ENCODE measurements around the gene CAPN15. TPM values are rescaled to one million over a fixed set of nuclear protein-coding genes. Genes with fewer than 3 reads are reported as not detected.
"Not testable (repeated sequence)": the region's sequence is repeated elsewhere in the genome, so short reads cannot be mapped to it uniquely, and the experiment has no call there.

Gene CAPN15
- total RNA-seq, 1 experiment from 2014 or later = 87.5 TPM

DNA sequence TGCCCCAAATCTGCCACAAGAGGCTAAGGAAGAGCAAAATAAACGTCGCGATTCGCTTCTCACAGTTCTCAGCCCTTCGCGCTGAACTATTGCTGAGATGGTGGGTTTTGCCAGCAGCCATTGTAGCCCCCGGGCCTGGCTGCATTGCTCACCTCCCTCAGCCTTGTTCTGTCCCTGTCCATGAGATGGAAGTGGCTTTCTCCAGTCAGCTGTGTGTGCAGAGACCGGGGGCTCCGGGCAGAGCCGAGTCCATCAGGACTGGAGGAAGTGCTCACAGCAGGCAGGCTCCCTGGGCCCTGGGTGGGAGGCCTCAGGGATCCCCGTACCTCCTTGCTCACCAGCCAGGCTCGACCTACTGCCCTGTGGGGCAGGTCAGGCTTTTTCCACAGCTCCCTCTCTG is 27.6 kb upstream of the CAPN15 start:
- no peaks in the 10 kb centered on the region; the same call in 1 of the 2 replicates for H3K36me3 ChIP-seq (replicated peaks; ENCODE audit: control insufficient read depth, insufficient read depth, low read length)
- no peaks in the 10 kb centered on the region for H3K27me3 ChIP-seq (ENCODE audit: control insufficient read depth, insufficient read depth, low read length)
- no peak overlapping the region for H3K4me3 ChIP-seq (ENCODE audit: insufficient read depth, low read depth, low read length)
- DNase-seq = peak; percentile 58

- Histone ChIP-seq H3K27me3 (ENCODE audit: control insufficient read depth, insufficient read depth, low read length) (no peaks in the 10 kb centered on the region), H3K4me3 (ENCODE audit: insufficient read depth, low read depth, low read length) (no peak overlapping the region), H3K36me3 (replicated peaks; ENCODE audit: control insufficient read depth, insufficient read depth, low read length) (no peaks in the 10 kb centered on the region; the same call in 1 of the 2 replicates)
- no peak for DNase-seq
Observed at GRCh38 chr16:500709-501108, 26.8 kb upstream of the CAPN15 start.

- no peak for DNase-seq
- H3K36me3 ChIP-seq (replicated peaks; ENCODE audit: control insufficient read depth, insufficient read depth, low read length) = no peaks in the 10 kb centered on the region; the same call in 1 of the 2 replicates
- H3K27me3 ChIP-seq (ENCODE audit: control insufficient read depth, insufficient read depth, low read length) = no peaks in the 10 kb centered on the region
- no peak overlapping the region for H3K4me3 ChIP-seq (ENCODE audit: insufficient read depth, low read depth, low read length)
Observed at GRCh38 chr16:502179-502943, 25.2 kb upstream of the CAPN15 start.

DNA sequence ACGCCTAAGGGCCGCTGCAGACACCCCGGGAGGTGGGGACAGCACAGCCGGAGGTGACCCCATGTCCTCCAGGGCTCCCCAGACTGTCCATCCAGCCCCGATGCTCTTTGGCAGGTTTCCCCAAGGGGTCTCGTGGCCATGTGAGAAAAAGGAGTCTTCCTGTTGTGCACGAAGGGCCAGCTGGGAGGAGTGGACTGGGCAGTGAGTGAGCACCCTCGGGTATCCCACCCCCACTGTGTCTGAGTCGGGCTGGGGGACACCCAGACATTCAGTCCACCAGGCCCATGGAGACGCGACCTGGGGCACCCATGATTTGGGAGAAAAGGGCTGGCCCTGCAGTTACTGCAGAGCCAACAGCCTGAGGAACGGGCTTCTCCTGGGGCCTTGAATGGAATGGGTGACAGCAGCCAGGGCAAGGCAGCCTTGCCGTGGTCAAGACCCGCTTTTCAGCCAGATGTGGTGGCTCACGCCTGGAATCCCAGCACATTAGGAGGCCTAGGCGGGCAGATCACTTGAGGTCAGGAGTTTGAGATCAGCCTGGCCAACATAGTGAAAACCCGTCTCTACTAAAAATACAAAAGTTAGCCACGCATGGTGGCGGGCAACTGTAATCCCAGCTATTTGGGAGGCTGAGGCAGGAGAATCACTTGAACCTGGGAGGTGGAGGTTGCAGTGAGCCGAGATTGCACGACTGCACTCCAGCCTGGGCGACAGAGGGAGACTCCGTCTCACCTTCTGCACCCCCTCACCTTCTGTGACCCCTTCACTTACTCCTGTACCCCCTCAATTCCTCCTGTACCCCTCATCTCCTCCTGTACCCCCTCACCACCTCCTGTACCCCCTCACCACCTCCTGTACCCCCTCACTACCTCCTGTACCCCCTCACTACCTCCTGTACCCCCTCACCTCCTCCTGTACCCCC is 24.1 kb upstream of the CAPN15 start:
- no peak overlapping the region for H3K4me3 ChIP-seq (ENCODE audit: insufficient read depth, low read depth, low read length)
- no peaks in the 10 kb centered on the region for H3K27me3 ChIP-seq (ENCODE audit: control insufficient read depth, insufficient read depth, low read length)
- no peak for DNase-seq
- H3K36me3 ChIP-seq (replicated peaks; ENCODE audit: control insufficient read depth, insufficient read depth, low read length) = no peaks in the 10 kb centered on the region; the same call in 1 of the 2 replicates

DNA sequence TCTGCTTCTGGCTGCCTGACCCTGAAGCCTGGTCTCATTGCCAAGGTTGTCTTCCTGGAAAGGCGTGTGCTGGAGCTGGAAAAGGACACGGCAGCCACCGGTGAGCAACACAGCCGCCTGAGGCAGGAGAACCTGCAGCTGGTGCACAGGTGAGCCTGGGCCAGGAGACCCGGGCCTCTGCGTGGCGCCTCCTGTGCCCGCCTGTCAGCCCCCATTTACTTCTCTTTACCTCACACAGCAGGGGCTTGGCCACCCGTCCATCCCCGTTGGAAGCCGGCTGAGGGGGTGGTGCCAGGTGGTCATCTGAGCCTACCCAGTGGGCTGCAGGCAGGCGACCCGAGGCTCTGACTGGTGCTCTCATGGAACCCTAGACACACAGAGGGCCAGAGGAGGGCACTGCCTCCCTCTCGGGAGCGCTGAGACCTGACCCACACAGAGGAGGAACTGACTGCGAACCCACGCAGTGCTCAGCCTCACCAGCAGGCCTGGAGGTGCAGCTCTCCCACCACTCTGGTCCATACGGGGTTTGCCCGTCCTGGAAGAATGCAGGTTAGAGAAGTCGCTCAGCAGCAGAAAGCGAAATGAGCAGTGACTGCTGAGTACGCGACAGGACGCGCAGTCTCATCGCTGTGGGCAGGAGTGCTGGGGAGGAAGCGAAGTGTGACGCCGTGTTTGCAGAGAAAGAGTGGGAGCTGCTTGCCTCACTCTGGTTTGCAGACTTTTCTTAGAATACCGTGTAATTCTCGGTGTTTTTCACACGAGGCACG is 21.9 kb upstream of the CAPN15 start:
- Histone ChIP-seq H3K4me3 (ENCODE audit: insufficient read depth, low read depth, low read length) (no peak overlapping the region), H3K36me3 (replicated peaks; ENCODE audit: control insufficient read depth, insufficient read depth, low read length) (no peaks in the 10 kb centered on the region; the same call in 1 of the 2 replicates), H3K27me3 (ENCODE audit: control insufficient read depth, insufficient read depth, low read length) (no peaks in the 10 kb centered on the region)
- DNase-seq = peak; percentile 75

DNA sequence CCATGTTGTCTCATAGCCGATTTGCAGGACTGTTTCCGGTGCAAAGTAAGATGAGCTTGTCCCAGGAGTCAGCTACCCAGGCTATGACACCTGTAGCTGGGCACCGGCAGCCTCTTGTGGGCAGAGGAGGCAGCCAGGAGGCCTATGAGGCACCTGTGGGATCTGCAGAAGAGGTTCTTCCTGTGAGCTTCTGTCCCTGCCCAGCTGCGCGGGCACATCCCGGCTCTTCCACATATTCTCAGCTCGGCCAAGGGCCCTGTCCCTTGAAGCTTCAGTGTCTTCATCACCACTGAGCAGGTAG is 21.3 kb upstream of the CAPN15 start:
- Histone ChIP-seq H3K36me3 (replicated peaks; ENCODE audit: control insufficient read depth, insufficient read depth, low read length) (no peaks in the 10 kb centered on the region; the same call in 1 of the 2 replicates), H3K27me3 (ENCODE audit: control insufficient read depth, insufficient read depth, low read length) (no peaks in the 10 kb centered on the region), H3K4me3 (ENCODE audit: insufficient read depth, low read depth, low read length) (no peak overlapping the region)
- DNase-seq = no peak

GRCh38 chr16:507527-507926 is 20.0 kb upstream of the CAPN15 start:
- H3K27me3 ChIP-seq (ENCODE audit: control insufficient read depth, insufficient read depth, low read length); DNase-seq; H3K4me3 ChIP-seq (ENCODE audit: insufficient read depth, low read depth, low read length); H3K36me3 ChIP-seq (replicated peaks; ENCODE audit: control insufficient read depth, insufficient read depth, low read length): not testable (repeated sequence)

GRCh38 chr16:507996-508395 is 19.5 kb upstream of the CAPN15 start:
- Histone ChIP-seq H3K27me3 (ENCODE audit: control insufficient read depth, insufficient read depth, low read length) (no peaks in the 10 kb centered on the region), H3K36me3 (replicated peaks; ENCODE audit: control insufficient read depth, insufficient read depth, low read length) (no peaks in the 10 kb centered on the region; the same call in 1 of the 2 replicates), H3K4me3 (ENCODE audit: insufficient read depth, low read depth, low read length) (no peak overlapping the region)
- no peak for DNase-seq

- Histone ChIP-seq H3K36me3 (replicated peaks; ENCODE audit: control insufficient read depth, insufficient read depth, low read length) (no peaks in the 10 kb centered on the region; the same call in 1 of the 2 replicates), H3K4me3 (ENCODE audit: insufficient read depth, low read depth, low read length) (no peak overlapping the region), H3K27me3 (ENCODE audit: control insufficient read depth, insufficient read depth, low read length) (no peaks in the 10 kb centered on the region)
- no peak for DNase-seq
Observed at GRCh38 chr16:508884-509736, 18.4 kb upstream of the CAPN15 start.

- no peaks in the 10 kb centered on the region for H3K27me3 ChIP-seq (ENCODE audit: control insufficient read depth, insufficient read depth, low read length)
- no peak for DNase-seq
- no peaks in the 10 kb centered on the region; the same call in 1 of the 2 replicates for H3K36me3 ChIP-seq (replicated peaks; ENCODE audit: control insufficient read depth, insufficient read depth, low read length)
Observed at GRCh38 chr16:510066-510825, 17.3 kb upstream of the CAPN15 start.

DNA sequence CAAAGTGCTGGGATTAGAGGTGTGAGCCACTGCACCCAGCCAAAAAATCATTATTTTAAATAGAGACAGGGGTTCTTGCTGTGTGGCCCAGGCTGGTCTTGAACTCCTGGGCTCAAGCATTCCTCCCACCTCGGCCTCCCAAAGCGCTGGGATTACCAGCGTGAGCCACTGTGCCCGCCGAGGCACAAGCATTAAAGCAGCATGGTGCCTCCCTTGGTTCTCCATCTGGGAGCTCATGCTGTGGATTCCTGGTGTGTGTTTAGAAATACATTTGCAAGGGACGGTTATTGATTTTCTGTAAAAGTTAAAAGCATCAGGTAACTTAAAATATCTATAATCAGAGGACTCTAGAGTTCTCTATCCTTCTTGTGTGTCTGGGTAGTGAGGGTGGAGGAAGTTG is 14.7 kb upstream of the CAPN15 start:
- H3K36me3 ChIP-seq (replicated peaks; ENCODE audit: control insufficient read depth, insufficient read depth, low read length) = no peaks in the 10 kb centered on the region; the same call in 1 of the 2 replicates
- no peaks in the 10 kb centered on the region for H3K27me3 ChIP-seq (ENCODE audit: control insufficient read depth, insufficient read depth, low read length)
- no peak for DNase-seq
- no peak overlapping the region for H3K4me3 ChIP-seq (ENCODE audit: insufficient read depth, low read depth, low read length)

More at GRCh38 chr16:510066-510825, 17.3 kb upstream of the CAPN15 start:
- no peak overlapping the region for H3K4me3 ChIP-seq (ENCODE audit: insufficient read depth, low read depth, low read length)

DNA sequence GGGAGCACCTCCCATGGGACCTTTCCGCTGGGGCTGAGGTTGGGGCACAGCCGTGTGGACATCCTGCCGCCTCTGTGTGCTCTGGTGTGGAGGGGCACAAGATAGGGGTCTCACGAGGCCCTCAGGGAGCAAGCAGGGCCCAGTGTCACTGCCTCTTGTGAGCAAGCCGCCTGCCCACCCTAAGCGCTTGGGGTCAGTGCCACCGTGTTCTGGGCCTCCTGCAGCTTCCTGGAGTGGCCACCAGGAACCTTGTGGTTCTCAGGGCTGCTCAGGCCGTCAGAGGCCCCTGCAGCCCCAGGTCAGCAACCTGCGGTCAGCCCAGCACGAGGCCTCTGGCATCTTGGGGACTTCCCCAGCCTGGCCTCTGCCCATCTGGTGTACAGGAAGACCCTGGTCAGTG is 13.6 kb upstream of the CAPN15 start:
- DNase-seq = no peak
- Histone ChIP-seq H3K27me3 (ENCODE audit: control insufficient read depth, insufficient read depth, low read length) (no peaks in the 10 kb centered on the region), H3K36me3 (replicated peaks; ENCODE audit: control insufficient read depth, insufficient read depth, low read length) (no peaks in the 10 kb centered on the region; the same call in 1 of the 2 replicates), H3K4me3 (ENCODE audit: insufficient read depth, low read depth, low read length) (no peak overlapping the region)

Data from H7 (cell line).